Purkinje cell (primary cell): ENCODE results near the gene SMARCD2. TPM values are rescaled to one million over a fixed set of nuclear protein-coding genes. Genes with fewer than 3 reads are reported as not detected.

Experiments
- polyA plus RNA-seq: library from polyadenylated mRNA; unstranded; fragments of >200 nt; fragmentation: Nextera tagmentation; gene quantifications from 2 replicates; pipeline ENCODE4 v1.2.1, GENCODE V29; 2014

The SMARCD2 gene
- 0.27 and 1.8 TPM in 2 replicates for polyA plus RNA-seq

DNA sequence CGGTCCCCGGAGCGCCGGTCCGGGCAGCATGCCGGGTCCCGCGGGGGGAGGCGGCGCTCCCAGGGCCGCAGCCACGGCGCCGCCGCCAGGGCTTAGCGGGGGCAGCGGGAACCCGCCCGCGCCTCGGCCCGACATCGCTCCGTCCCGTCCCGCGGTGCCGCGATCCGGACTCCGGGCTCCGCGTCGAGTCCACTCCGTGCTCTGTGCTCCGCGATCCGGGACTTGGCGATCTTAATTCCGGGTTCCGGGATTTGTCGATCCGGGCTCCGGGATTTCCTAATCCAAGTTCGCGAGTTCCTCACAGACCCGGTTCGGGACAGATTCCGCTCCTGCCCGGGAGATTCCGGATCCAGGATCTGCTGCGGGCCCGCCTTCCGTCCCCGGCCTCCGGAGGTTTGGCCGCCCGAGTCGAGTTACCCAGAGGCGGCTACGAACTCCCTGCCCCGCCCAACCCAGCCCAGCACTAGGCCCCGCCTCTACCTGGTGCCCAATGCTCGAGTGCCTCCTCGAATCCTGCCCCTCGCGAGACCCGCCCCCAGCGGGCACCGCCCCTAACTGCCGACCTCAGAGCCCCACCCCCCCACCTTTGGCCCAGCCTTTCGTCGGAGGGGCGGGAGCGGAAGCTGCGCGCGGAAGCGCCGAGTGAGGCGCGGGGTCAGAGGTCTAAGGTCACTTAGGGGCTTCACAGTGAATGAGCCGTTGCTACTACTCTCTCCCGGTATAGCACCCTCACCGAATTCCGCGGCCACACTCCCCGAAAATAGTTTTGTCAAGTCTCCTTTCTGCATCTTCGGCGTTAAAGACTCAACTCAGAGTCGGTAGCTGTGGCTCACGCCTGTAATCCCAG, at the start of gene SMARCD2:
Gene SMARCD2 (minus strand): TSS at position 146 of the 847 bp plus-strand sequence. CDS start 11 bp downstream, at position 135.

DNA sequence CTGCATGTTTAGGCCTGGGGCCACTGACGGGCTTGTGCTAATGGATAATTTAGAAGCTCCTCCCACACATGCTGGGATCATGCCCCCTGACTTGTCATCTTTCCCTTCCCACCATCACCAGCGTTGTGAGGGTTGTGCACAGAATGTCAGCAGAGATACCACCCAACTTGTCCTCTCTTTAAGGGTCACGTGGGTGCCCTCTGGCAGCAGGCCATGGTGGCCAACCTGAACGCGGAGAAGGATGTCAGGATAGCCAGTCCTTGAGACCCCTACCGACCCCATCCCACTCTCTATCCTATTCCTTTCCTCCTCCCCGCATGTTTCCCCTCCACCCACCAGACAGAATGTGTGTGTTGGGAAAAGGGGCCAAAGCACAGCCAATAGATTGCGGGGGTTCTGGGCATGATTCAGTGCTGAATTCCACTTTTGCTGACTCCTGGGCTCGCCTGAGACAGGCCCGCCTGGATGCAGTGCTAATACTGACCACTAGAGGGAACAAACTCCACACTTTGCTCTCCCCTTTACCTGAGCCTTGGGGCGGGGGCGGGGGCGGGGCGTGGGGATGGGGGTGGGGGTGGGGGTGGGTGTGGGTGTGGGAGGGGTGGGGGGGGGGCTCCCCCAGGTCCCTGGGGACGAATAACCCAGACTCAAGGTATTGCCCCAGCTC, 39.6 kb upstream of the SMARCD2 start, which contains the start of gene GH2:
Gene GH2 (minus strand): TSS at position 10 of the 667 bp plus-strand sequence. CDS start 143 bp downstream, outside the sequence.

DNA sequence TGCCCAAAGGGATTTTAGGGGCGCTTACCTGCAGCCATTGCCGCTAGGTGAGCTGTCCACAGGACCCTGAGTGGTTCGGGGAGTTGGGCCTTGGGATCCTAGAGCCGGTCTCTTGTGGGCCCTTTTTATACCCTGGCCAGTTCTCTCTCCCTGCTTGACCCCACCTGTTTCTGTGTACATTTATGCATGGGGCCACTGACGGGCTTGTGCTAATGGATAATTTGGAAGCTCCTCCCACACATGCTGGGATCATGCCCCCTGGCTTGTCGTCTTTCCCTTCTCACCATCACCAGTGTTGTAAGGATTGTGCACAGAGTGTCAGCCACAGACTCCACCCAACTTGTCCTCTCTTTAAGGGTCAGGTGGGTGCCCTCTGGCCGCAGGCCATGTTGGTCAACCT, 31.1 kb upstream of the SMARCD2 start, which contains the start of gene CSH2:
Gene CSH2 (minus strand): TSS at position 101 of the 400 bp plus-strand sequence. CDS start 63 bp downstream, at position 38.

DNA sequence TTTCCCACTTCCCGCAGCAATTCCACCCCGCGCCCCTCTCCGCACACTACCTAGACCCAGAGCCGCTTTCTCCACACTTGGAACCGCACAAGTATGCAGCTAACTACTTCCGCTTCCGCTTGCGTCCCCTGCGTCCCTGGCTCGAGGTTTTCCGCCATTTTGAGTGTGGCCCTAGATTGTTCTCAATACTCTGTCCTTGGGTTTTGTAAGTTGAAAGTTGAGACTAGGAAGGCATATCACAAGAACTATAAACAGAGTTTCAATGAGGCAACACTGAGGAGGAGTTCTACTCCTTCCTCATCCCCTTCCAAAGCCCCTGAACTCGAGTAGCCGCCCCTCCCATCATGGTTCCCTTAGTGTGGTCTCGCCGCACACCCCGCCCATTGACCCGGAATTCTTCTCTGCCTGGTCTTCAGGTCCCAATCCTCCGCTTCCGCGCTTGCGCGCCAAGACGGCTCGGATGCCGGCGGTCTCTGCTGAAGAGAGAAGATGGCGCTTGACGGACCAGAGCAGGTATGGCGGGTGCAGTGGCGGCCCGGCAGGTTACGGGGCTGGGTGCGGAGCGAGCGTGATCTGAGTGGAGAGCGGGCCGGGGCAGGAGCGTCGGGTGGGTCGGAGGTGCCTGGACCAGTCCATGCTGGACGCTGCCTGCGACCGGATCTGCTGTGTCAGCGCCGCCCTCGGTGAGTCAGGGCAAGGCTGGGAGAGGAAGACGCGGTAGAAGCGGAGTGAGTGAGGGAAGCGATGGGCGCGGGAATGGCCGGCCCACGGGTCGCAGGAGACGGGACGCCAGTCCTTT, 15.3 kb downstream of the SMARCD2 start, which contains the start of the genes FTSJ3 and PSMC5:
Gene FTSJ3 (minus strand): TSS at position 662 of the 799 bp plus-strand sequence. CDS start 761 bp downstream, outside the sequence.
Gene PSMC5 (plus strand): TSS at position 430 of the 799 bp plus-strand sequence. CDS start 60 bp downstream, at position 490.

Other genes with a start within 250 kb of the SMARCD2 start
- 13.7 and 16.8 TPM in 2 replicates for gene TACO1, start 241.8 kb downstream of the SMARCD2 start, polyA plus RNA-seq
- 0.35 and 0.85 TPM in 2 replicates for gene MAP3K3, start 220.3 kb downstream of the SMARCD2 start, polyA plus RNA-seq
- 0.11 and 1.1 TPM in 2 replicates for gene LIMD2, start 142.6 kb downstream of the SMARCD2 start, polyA plus RNA-seq
- gene STRADA, start 100.9 kb downstream of the SMARCD2 start, polyA plus RNA-seq: 13.1 and 17.3 TPM in 2 replicates
- 70.6 and 83.0 TPM in 2 replicates for gene CCDC47, start 69.1 kb downstream of the SMARCD2 start, polyA plus RNA-seq
- gene DDX42, start 68.5 kb downstream of the SMARCD2 start, polyA plus RNA-seq: 26.0 and 30.9 TPM in 2 replicates
- 189 and 271 TPM in 2 replicates for gene PSMC5, start 15.3 kb downstream of the SMARCD2 start, polyA plus RNA-seq
- gene FTSJ3, start 15.0 kb downstream of the SMARCD2 start, polyA plus RNA-seq: 9.9 and 16.4 TPM in 2 replicates
- not detected in 2 replicates for gene CSH2, start 31.0 kb upstream of the SMARCD2 start, polyA plus RNA-seq
- not detected in 2 replicates for gene GH2, start 39.3 kb upstream of the SMARCD2 start, polyA plus RNA-seq
- not detected in 2 replicates for gene CSH1, start 53.9 kb upstream of the SMARCD2 start, polyA plus RNA-seq
- not detected in 2 replicates for gene CSHL1, start 68.6 kb upstream of the SMARCD2 start, polyA plus RNA-seq
- gene GH1, start 76.2 kb upstream of the SMARCD2 start, polyA plus RNA-seq: not detected in 2 replicates
- not detected in 2 replicates for gene CD79B, start 89.6 kb upstream of the SMARCD2 start, polyA plus RNA-seq
- gene SCN4A, start 130.2 kb upstream of the SMARCD2 start, polyA plus RNA-seq: 0.10 TPM in 1 of 2 replicates, not detected in the other
- not detected in 2 replicates for gene PRR29, start 155.7 kb upstream of the SMARCD2 start, polyA plus RNA-seq
- gene ICAM2, start 177.9 kb upstream of the SMARCD2 start, polyA plus RNA-seq: 5.1 and 6.0 TPM in 2 replicates